HTERT RPE-1 (cell line): ENCODE data around the gene ATXN3.

Experiments
- in situ Hi-C: fragments of 300-500 bp; cut with MboI; formaldehyde crosslinking; loops from 4 replicates; pipeline ENCODE4 v1.14.3; 2020; ENCODE audit warnings: low sequenced_read_pairs

The ATXN3 gene

GRCh38 chr14:92106143-92106926 lies at the start of gene ATXN3:
ATXN3 (minus strand) TSS chr14:92106582; CDS start chr14:92106552, 30 bp downstream.
- in situ Hi-C loops, result no loop called here

DNA sequence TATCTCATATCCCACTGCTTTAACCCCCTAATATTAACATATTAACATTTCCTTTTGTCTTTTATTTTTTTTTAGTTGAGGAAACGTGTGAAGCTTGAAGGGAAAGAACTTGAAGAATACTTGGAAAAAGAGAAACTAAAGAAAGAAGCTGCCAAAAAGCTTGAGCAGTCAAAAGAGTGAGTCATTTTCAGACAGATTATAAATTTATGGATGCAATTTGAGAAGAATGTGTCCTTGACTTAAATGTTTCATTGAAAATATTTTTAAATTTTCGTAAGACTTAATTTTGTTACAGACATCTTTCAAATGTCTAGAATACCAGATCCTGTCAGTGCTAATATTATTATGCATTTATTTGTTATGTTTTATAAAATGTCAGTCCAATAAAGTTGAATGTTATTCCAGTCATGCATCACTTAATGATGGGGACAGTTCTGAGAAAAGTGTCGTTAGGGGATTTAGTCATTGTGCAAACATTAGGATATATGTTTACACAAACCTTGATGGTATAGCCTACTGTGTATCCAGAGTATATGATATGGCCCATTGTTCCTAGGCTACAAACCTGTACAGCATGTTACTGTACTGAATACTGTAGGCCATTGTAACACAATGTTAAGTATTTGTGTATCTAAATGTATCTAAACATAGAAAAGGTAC lies 48.0 kb upstream of the ATXN3 start:
- in situ Hi-C loops, result no loop called here

DNA sequence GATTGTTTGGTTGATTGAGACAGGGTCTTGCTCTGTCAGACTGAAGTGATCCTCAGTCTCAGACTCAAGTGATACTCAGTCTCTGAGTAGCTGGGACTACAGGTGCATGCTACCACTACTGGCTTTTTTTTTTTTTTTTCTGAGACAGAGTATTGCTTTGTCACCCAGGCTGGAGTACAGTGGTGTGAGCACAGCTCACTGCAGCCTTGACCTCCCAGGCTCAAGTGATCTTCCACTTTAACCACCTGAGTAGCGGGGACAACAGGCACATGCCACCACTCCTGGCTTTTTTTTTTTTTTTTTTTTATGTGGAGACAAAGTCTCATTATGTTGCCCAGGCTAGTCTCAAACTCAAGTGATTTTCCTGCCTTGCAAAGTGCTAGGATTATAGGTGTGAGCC lies 47.2 kb upstream of the ATXN3 start:
- in situ Hi-C loops, result no loop called here

DNA sequence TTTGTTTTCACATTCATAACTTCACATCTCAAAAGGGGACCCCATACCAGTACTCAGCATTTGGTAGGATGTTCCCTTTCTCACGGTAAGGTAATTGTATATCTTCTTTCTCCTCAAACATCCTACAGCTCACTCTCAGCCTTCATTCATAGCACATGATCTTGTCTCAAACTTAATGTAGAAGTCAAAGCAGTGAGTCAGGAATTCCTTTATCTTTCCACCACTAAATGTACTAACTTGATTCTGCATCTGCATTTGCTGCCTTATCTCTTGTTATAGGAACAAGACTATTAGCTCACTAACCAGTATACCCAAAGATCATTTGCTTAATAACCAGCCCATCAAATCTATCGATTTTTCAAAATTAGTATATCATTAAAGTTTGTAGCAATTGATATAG lies 38.3 kb upstream of the ATXN3 start:
- in situ Hi-C loops, result no loop called here

DNA sequence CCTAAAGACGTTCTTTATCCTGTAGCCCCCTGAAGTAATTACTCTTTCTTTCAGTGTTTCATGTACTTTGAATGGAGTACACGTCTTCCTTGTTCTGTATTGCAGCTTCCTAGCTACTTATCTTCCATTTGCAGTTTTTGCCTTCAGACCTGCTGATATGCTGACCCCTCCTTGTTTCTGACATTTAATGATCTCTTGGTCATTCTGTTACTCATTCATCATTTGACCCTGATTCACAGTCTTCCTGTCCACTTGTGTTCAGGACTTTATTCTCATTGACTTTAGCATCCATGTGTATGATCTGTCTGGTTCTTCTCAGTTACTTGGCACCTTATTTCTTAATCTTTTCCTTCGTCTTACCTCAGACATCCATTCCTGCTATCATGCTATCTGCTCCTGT lies 37.6 kb upstream of the ATXN3 start:
- in situ Hi-C loops, result no loop called here

DNA sequence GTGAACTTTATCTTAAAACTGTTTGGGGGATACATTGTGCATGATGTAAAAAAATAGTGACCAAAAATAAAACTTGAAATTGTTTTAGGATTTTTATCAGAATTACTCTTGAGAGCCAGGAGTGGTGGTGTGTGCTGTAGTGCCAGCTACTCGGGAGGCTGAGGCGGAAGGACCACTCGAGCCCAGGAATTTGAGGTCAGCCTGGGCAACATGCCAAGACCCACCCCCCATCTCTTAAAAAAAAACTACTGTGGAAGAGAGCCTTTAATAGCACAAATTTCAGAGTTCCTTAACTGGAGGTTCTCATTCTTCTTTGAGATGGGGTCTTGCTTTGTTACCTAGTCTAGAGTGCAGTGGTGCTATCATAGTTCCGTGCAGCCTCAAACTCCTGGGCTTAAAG lies 36.9 kb upstream of the ATXN3 start:
- in situ Hi-C loops, result no loop called here

DNA sequence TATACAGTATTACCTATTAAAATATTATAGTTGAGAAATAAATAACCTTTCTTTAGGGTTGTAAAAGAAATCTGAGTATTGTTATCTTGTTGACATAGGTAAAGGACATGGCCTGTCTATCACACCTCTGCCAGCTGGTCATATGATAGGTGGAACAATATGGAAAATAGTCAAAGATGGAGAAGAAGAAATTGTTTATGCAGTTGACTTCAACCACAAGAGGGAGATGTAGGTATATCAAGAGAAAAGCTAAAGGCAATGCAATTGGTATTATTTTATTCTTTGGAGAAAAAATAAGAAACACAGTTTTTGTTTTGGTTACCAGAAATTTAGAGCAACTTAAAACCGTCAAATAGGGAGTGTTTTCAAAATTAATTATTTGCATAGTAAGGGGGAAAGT lies 28.9 kb upstream of the ATXN3 start:
- in situ Hi-C loops, result no loop called here

GRCh38 chr14:92134456-92134855 lies 28.1 kb upstream of the ATXN3 start:
- in situ Hi-C loops, result no loop called here

GRCh38 chr14:92122761-92123160 lies 16.4 kb upstream of the ATXN3 start:
- in situ Hi-C loops, result no loop called here

- in situ Hi-C loops, result no loop called here
Measured at GRCh38 chr14:92122351-92122677, 15.9 kb upstream of the ATXN3 start.

GRCh38 chr14:92121670-92122350 lies 15.4 kb upstream of the ATXN3 start, which contains the start of the genes CPSF2 and NDUFB1:
CPSF2 (plus strand) TSS chr14:92121969; CDS start chr14:92130985, 9,016 bp downstream.
NDUFB1 (minus strand) TSS chr14:92121706; CDS start chr14:92117637, 4,069 bp downstream.
- in situ Hi-C loops, result no loop called here

DNA sequence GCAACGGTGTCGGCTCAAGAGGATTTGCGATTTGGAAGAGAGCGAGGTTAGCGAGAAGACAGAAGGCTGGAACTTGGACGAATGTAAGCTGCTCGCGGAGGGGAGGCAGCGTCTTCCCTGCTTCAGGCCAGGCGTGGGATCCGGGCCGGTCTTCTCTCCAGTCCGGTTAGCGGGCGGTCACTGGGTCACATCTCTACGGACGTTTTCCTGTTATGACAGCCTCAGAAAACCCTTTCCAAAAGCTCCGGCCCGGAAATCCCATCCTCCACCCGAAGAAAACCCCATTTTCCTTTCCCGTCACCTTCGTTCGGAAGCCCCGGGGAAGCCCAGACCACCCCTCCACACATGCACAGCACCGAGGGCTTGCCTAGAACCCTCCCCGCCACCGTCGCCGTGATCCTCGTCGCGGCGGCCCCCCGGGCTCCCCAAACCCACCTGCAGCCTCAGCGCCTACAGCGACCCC lies 14.9 kb upstream of the ATXN3 start:
- in situ Hi-C loops, result no loop called here

DNA sequence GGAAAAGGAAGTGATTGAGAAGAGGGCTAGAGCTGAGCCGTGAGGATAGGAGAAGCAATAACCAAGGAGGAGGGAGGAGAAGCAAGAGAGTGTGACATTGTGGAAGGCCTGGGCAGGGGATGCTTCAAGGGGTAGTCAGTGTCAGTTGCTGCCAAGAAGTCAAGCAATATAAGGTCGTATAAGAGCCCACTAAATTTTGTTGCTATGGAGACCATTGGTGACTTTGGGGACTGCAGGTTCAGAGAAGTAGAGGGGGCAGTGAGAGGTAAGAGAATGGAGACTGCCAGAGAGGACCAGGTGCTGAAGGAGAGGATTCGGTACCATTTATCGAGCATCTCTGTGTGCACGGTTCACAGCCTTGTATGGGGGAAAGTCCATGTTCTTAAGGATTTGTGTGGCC lies 3.1 kb upstream of the ATXN3 start:
- in situ Hi-C loops, result no loop called here

DNA sequence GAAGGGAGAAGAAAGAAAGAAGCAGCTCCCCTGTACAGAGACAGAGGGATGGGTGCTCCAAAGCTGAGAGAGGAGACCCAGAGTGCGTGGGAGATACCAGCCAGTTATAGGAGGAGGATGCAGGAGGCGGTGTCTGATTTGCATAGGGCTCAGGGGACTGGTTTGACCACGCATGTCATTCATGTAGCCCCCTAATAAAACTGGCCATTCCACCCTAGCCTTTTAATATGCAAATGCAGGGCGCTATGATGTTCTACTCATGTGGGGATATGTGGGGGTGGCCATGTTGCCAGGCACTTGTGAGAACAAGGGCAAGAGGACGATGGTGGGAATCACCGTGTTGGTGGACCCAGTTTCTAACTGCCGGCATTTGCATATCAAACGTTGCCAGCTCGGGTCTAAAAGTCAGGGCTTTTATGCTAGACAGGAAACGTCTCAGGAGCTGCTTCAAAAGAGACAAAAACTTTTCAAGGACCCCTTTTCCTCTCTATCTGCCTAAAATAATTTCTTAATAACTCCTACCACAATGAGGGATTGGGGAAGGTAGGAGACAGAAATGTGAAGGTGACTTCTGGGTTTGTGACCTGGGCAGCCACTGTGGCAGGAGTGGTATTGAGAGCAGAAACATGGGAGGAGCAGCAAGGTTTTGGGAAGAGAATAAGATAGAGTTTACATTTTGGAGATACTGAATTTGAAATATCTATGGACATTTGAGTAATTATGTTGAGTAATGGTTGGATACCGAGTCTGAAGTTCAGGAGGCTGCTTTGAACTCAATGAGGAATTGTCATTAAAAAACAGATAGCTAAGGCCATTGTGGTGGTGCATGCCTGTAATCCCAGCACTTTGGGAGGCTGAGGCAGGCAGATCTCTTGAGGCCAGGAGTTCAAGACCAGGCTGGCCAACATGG lies 2.2 kb upstream of the ATXN3 start:
- in situ Hi-C loops, result no loop called here

GRCh38 chr14:92105893-92106142 lies 564 bp downstream of the ATXN3 start:
- in situ Hi-C loops, result no loop called here

DNA sequence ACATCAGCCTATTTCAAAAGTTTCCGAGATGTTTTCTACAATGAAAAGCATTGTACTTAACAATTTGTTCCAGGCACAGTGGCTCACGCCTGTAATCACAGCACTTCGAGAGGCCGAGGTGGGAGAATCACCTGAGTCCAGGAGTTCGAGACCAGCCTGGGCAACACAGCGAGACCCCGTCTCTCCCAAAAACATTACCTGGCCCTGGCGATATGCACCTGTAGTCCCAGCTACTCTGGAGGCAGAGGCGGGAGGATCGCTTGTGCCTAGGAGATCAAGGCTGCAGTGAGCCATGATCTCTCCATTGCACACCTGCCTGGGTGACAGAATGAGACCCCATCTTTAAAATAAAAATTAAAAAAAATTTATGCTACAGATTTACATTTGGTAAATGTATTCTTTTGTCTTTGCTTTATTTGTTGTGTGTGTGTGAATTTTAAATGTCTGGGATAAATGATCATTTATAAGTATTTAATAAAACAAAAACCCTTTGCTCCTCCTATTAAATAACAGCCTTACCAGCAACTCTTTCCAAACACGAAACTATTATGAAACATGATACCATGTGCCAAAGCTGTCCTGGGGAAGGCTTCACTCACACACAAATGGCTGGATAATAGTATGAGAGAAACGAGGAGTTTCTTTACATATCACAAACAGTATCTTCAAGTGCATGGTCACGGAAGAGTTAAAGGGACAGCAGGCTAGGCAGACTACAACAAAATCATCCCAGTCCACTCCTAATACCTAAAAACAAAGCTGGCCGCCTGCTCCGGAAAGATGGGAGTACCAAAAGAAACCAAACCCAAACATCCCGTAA lies 1.1 kb downstream of the ATXN3 start:
- in situ Hi-C loops, result no loop called here

GRCh38 chr14:92103363-92103989 lies 2.9 kb downstream of the ATXN3 start:
- in situ Hi-C loops, result no loop called here

DNA sequence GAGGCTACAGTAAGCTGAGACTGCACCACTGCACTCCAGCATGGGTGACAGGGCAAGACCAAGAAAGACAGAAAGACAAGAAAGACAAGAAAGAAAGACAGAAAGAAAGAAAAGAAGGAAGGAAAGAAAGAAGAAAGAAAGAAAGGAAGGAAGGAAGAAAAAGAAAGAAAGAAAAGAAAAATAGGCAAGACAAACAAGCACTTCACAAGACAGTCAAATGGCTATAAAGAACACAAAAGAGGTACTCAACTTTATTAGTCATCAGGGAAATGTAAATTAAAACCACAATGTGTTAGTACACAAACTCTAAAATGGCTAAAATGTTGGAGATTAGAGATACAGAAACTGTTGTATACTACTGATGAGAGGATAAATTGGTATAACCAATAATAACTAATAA lies 6.6 kb downstream of the ATXN3 start:
- in situ Hi-C loops, result no loop called here

GRCh38 chr14:92093320-92093719 lies 13.1 kb downstream of the ATXN3 start:
- in situ Hi-C loops, result no loop called here

DNA sequence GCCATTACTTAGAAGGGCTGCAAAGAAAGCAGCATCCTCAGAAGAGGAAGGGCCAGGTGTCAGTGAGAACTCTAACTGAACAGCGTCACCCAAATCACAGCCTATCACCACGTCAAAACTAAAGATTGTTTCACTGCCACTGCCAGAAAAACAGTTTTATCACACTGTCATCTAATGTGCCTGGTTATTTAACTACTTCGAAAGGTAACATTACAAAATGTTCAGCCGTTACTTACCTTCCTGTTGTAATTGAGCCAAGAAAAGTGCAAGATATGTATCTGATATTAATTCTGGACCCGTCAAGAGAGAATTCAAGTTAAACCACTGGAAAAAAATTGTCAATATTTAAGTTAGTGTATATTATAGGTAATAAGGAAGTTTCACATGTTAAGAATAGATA lies 17.9 kb downstream of the ATXN3 start:
- in situ Hi-C loops, result no loop called here
